Prostate gland (tissue), 2 donors: Measurements from ENCODE around the gene NF2. TPM values are rescaled to one million over a fixed set of nuclear protein-coding genes. Genes with fewer than 3 reads are reported as not detected.
"Not testable (repeated sequence)": the region's sequence is repeated elsewhere in the genome, so short reads cannot be mapped to it uniquely, and the experiment has no call there.

ENCODE experiments used
- DNase-seq: peaks from one replicate; pipeline ENCODE4 v3.0.0-alpha.2; 2019; ENCODE audit warnings: low spot score
- H3K27ac ChIP-seq, 2 donors: fragments of 200-600 bp; sonication (generic); 2 replicates each; pipeline ENCODE4 v1.5.1; 2017 to 2019
- H3K27me3 ChIP-seq: fragments of 200-600 bp; sonication (generic); replicated peaks from 2 replicates; pipeline ENCODE4 v1.5.1; 2019; ENCODE audit not compliant: insufficient read depth
- H3K36me3 ChIP-seq, 2 donors: fragments of 200-600 bp; sonication (generic); 1 replicate in 1 of 2; 2 replicates in 1 of 2; pipeline versions ENCODE4 v1.5.1 to v1.8.1; 2017 to 2019
- H3K4me1 ChIP-seq: fragments of 200-600 bp; sonication (generic); replicated peaks from 2 replicates; pipeline ENCODE4 v1.5.1; 2019
- H3K4me3 ChIP-seq, 2 donors: fragments of 200-600 bp; sonication (generic); 2 replicates each; pipeline ENCODE4 v1.5.1; 2017 to 2019
- H3K9me3 ChIP-seq: fragments of 200-600 bp; sonication (generic); 2 replicates; pipeline ENCODE4 v1.5.1; 2017
- CTCF ChIP-seq, 4 experiments: fragments of 200-600 bp in 2 of 4; fragments of 450-650 bp in 2 of 4; sonication (generic) in 2 of 4; IDR thresholded peaks; 1 replicate in 3 of 4; 2 replicates in 1 of 4; pipeline ENCODE4 v1.5.1; 2016 to 2019; ENCODE audit warnings: antibody characterized with exemption in 4 of 4, mild to moderate bottlenecking in 2 of 4, moderate library complexity in 2 of 4
- POLR2A ChIP-seq: fragments of 450-650 bp; IDR thresholded peaks from one replicate; pipeline ENCODE4 v1.6.1; 2016; ENCODE audit warnings: antibody characterized with exemption, mild to moderate bottlenecking
- POLR2AphosphoS5 ChIP-seq: sonication (generic); formaldehyde crosslinking; IDR thresholded peaks from one replicate; pipeline ENCODE4 v1.6.1; 2017; ENCODE audit warnings: antibody characterized with exemption
- WGBS: methylation state at CpG from one replicate; pipeline ENCODE4 v1.1.5; 2018; 5-methylcytosine and 5-hydroxymethylcytosine counted together
- intact Hi-C: fragments of 100-400 bp; cut with DNase I; formaldehyde crosslinking; loops from one replicate; pipeline ENCODE4 v1.14.2; 2022
- total RNA-seq, 2 donors: library from RNA; depleted of rRNA; stranded (reverse); fragments of >200 nt; gene quantifications; one replicate each; pipeline ENCODE4 v1.1.0, GENCODE V29; 2016

The NF2 gene
- total RNA-seq, 2 donors from 2014 or later: 32.3 to 34.7 TPM

DNA sequence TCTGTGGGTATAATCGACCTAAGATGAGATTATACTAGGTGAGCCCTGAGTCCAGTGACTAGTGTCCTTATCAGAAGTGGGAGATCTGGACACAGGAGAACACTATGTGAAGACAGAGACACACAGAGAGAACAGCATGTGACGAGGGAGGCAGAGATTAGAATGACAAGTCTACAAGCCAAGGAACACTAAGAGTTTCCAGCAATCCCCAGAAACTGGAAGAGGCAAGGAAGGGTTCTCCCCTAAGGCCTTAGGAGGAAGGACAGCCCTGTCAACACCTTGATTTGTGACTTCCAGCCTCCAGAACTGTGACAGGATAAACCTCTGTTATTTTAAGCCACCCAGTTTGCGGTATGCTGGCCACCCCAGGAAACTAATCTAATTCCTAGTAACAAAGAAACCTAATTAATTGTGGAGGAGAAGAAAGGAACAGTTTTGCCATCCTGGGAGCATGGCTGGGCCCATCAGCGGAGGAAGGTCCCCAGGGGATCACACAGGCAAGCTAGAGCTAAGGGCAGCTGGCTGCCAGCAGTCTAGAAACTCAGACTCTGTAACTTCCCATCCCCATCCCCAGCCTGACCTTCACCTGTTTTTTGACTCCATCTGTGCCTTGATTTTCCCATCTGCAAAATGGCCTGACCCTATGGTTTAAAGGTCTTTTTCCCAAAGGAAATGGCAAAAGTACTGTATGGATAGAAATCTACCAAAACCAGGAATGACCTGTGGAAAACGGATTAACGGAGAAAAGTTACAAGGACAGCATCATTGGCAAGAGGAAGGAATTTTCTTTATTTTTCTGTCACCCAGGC is 39.6 kb upstream of the NF2 start:
- intact Hi-C loops: no loop called here
- no peak for TF ChIP-seq CTCF (IDR thresholded peaks at IDR 0.05)
- peak; percentile 76 for TF ChIP-seq POLR2AphosphoS5
- H3K4me3 ChIP-seq: no peak overlapping the region
- H3K4me1 ChIP-seq: peaks cover 4% of the 10 kb centered on the region
- peaks cover under 1 to 13% of the 10 kb centered on the region in 2 donors for H3K36me3 ChIP-seq
- H3K9me3 ChIP-seq: no peaks in the 10 kb centered on the region
- peak overlapping the region in 1 of 2 donors; percentile 36 for H3K27ac ChIP-seq
- 73% methylated on average over 6 of the region's 6 CpGs for WGBS
- DNase-seq: no peak
- H3K27me3 ChIP-seq: no peaks in the 10 kb centered on the region

DNA sequence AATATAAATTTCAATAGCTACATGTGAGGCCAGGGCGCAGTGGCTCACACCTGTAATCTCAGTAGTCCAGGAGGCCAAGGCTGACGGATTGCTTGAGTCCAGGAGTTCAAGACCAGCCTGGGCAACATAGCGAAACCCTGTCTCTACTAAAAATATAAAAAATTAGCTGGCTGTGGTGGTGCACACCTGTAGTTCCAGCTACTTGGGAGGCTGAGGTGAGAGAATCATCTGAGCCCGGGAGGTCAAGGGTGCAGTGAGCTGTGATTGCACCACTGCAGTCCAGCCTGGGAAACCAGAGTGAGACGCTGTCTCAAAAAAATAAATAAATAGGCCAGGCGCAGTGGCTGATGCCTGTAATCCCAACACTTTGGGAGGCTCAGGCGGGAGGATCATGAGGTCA is 36.9 kb upstream of the NF2 start:
- intact Hi-C loops, H3K36me3 ChIP-seq, H3K4me1 ChIP-seq, H3K27ac ChIP-seq, DNase-seq, H3K4me3 ChIP-seq, H3K9me3 ChIP-seq, H3K27me3 ChIP-seq: not testable (repeated sequence)
- 96% methylated on average over 7 of the region's 7 CpGs for WGBS

DNA sequence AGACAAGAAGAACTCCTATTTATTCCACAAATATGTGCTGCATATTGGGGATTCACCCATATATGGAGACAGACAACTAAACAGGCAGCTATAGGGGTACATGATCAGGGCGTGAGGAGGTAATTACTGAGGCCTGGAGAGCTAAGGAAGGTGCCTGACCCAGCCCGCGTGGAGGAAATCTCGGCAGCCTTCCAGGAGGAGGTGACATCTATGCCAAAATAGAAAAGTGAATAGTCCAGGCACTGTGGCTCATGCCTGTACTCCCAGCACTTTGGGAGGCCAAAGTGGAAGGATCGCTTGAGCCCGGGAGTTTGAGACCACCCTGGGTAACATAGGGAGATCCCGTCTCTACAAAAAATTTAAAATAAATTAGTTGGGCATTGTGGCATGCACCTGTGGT is 36.1 kb upstream of the NF2 start:
- H3K4me1 ChIP-seq: peaks cover 4% of the 10 kb centered on the region
- 61% methylated on average over 7 of the region's 7 CpGs for WGBS
- H3K27me3 ChIP-seq: no peaks in the 10 kb centered on the region
- no peak overlapping the region for H3K4me3 ChIP-seq
- DNase-seq: no peak
- TF ChIP-seq POLR2AphosphoS5: no peak
- H3K27ac ChIP-seq: no peak overlapping the region
- H3K9me3 ChIP-seq: no peaks in the 10 kb centered on the region
- intact Hi-C loops: no loop called here
- H3K36me3 ChIP-seq: no peaks in the 10 kb centered on the region

DNA sequence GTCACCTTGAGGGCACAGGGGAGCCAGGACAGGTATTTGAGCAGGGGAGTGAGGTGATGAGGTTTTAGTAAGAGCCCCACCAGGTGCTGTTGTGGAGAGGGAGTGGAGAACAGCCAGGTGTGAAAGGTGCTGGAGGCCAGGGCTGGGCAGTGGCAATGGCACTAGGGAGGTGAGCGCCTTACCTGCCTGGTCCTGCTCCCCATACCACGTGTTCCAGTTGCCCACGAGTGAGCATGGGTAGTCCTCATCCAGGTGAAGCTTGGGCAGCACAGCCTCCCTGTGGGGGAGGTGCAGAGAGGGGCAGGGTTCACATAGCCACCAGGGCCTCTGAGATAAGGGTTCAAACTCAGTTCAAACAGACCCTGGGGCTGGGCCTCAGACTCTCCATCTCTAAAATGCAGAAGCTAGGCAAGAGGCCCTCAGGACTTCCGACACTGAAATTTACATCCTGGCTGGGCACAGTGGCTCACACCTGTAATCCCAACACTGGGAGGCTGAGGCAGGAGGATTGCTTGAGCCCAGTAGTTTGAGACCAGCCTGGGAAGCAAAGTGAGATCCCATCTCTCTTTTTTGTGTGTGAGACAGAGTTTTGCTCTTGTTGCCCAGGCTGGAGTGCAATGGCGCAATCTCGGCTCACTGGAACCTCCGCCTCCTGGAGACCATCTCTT is 34.3 kb upstream of the NF2 start:
- no peaks in the 10 kb centered on the region for H3K27me3 ChIP-seq
- TF ChIP-seq POLR2A: no peak
- no peak for TF ChIP-seq CTCF (IDR thresholded peaks at IDR 0.05)
- no peak for TF ChIP-seq POLR2AphosphoS5
- no peaks in the 10 kb centered on the region for H3K36me3 ChIP-seq
- 86% methylated on average over 7 of the region's 7 CpGs for WGBS
- H3K27ac ChIP-seq: no peak overlapping the region
- no peak overlapping the region for H3K4me3 ChIP-seq
- H3K4me1 ChIP-seq: no peaks in the 10 kb centered on the region
- H3K9me3 ChIP-seq: no peaks in the 10 kb centered on the region
- DNase-seq: no peak
- intact Hi-C loops: no loop called here

GRCh38 chr22:29570456-29570855 is 33.0 kb upstream of the NF2 start:
- 93% methylated on average over 7 of the region's 7 CpGs for WGBS
- no peak for DNase-seq
- Histone ChIP-seq H3K27ac (no peak overlapping the region), H3K27me3 (no peaks in the 10 kb centered on the region), H3K9me3 (no peaks in the 10 kb centered on the region), H3K4me3 (no peak overlapping the region), H3K36me3 (no peaks in the 10 kb centered on the region), H3K4me1 (no peaks in the 10 kb centered on the region)
- intact Hi-C loops: no loop called here
- TF ChIP-seq CTCF (IDR thresholded peaks at IDR 0.05) (no peak), POLR2AphosphoS5 (no peak), POLR2A (no peak)
